HG03135 (cell line): ENCODE data around the gene ZNF474.

ENCODE experiments used
- ATAC-seq: cut with Tn5 transposase; IDR thresholded peaks from one replicate; pipeline ENCODE4 v1.9.1; 2021; ENCODE audit warnings: mild to moderate bottlenecking, moderate library complexity; ENCODE audit not compliant: unreplicated experiment

Gene ZNF474

DNA sequence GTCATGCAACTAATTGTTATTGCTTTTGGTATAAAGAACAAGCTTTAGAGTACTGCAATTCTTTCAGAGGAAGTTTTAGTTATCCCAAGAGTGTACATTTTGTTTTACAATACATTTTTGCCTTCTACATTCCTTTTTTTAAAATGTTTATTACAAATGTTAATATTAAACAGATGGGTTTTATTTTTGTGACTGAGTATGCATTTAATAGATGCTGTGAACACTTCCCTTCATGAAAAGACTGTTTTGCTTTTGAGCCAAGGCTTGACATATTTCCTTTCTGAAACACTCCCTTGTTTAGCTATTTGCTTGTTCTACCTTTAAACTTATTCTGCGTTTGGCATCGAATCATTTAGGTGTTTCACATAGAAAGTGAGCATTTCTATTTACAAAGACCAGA is 14.8 kb upstream of the ZNF474 start:
- no peak for ATAC-seq

DNA sequence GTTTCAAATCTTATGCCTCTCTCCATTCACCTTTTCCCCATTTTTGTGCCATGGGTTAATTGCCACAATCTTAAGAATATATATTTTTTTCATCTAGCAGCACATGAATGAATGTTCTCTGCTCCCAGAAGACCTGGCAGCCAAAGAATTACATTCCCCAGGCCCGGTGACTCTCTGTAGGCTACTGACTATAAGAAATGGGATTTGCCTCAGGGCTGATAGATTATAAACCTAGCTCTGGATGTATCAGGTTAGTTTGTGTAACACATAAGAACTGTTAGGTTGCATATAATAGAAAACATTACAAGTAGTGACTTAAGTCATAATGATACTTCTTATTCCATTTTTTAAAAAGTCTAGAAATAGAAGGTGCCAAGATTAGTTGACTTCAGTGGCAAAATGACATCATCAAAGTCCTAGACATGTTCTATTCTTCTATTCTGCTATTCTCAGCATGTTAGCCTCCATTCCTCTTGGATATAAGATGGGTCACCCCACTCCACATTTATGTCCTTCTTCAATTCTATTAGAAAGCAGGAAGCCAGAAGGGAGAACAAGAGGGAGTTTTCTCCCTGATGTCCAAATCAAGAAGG is 10.9 kb upstream of the ZNF474 start:
- ATAC-seq = no peak

DNA sequence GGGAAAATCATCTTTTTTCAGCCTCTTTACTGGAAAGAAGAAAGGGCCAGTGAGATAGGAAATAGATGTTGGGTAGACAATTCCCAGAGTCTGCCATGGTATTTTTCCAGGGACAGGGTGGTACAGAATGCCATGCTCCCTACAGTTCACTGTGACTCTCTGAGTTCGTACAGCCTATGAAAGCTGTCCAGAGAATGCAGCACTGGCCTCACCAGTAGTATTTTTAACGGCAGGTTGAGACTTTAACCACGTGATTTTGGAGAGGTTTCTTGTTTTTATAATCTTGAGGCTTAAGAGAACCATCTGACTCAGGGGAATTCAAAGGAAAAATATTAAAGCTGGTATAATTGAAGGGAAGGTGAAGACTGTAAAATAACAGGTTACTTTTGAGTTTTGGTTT is 10.1 kb upstream of the ZNF474 start:
- ATAC-seq = no peak

DNA sequence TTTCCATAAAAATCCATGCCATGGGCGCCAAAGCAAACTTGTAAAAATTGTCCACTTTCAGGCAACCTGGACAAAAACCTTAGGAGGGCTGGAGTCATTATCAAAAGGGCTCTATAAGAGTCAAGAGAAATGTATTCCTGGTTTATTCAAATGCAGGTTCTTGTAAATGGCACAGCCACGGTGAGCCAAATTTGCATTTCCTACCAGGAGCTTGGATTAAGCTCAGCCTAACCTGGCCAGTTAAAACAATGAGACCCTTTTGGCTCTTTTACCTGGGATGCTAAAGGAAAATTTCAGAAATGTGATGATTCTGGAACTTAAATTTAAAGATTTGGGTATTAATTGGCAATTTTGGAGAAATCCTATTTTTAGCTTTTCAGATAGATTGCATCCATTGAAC is 8.9 kb upstream of the ZNF474 start:
- ATAC-seq = no peak

DNA sequence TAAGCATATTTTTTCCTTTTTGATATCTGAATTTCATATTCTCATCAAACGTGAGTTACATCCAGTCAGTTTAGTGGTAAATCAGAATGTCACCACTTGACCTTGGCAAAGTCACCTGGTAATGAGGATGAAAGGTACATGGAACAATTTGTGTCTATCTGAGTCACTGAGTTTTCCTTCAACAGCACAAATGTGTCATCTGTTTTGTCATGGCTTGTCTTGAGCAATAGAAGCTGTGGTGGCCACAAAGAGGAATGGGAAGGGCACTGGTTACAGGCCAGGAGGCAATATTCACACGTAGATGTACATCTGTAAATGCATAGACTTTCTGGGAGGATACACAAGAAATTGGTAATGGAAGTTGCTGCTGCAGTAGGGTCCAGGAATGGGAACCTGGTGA is 8.4 kb upstream of the ZNF474 start:
- no peak for ATAC-seq

GRCh38 chr5:122121479-122122465 is 7.6 kb upstream of the ZNF474 start:
- no peak for ATAC-seq

DNA sequence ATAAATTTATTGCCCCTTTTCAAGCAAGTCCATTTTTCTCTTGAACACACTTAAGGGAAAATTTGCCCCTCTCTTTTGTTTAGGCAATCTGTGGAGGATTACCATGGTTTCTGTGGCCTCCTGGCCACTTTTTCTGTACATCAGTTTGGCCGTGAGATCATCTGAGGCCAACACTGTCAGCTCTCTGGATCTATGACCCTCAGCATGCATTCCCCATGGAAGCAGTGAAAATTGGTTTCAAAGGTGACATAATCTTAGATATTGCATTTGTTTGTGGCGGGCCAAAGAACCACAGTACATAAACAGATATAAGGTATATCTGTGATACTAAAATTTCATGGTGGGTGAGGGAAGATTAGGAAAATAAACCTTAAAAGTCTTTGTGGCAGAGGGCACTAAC is 4.6 kb upstream of the ZNF474 start:
- ATAC-seq = no peak

DNA sequence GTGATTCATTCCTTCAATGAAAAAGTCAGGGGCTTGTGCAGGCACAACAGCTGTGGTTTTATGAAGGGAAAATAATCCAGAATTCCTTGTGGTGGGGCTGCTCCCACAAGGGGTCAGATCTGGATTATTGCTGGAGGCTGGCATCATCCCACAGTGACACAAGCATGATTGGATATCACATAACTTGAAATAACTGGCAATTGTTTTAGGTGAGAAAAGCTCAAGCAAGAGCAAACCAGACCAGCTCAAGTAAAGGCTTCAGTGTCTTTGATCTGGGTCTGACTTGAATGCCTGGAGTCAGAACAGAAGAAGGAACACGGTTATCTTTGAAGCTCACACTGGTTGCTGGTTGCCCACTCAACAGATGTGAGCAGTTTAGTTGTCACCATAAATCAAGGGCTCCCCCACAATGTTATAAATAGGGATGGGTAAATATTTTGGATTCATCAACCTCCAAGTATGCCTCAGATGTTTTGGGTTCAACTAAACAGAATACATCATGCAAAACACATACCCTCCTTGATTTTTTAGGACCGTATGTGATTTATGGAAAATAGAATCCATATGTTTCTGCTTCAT is 3.1 kb upstream of the ZNF474 start:
- no peak for ATAC-seq

- no peak for ATAC-seq
These were observed 2.5 kb upstream of the ZNF474 start for GRCh38 chr5:122126756-122127321.

- ATAC-seq = no peak
These were observed 806 bp downstream of the ZNF474 start for GRCh38 chr5:122130152-122130551.

DNA sequence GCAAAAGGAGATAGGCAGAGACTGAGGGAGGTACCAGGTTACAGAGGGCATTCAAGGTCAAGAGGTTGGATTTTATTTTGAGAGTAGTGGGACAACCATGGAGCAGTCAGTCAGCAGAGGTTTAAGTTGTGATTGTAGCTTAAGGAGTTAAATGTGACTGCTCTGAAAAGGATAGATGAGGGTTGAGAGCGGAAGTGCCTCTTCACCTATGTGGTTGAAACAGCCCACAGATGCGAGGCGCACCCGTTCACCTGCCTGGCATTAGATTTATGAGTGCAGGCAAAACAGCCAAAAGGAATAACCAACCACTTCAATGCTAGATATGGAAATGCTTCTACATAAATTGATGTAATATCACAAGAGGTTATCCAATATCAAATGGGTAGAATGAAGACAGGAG is 8.4 kb downstream of the ZNF474 start:
- ATAC-seq = no peak

GRCh38 chr5:122138356-122138755 is 9.0 kb downstream of the ZNF474 start:
- ATAC-seq = no peak

DNA sequence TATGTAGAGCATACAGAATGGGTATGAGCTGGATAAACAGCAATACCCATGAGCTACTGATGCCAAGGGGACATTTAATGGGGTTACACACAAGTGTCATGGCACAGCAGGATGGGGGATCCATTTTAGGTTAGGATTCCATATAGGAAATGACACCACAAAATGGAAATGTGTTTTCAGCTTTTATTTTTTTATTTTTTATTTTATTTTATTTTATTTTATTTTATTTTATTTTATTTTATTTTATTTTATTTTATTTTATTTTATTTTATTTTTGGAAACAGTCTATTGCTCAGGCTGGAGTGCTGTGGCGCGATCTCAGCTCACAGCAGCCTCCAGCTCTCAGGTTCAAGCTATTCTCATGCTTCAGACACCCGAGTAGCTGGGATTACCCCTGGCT is 11.6 kb downstream of the ZNF474 start:
- no peak for ATAC-seq

- ATAC-seq = no peak
These were observed 12.4 kb downstream of the ZNF474 start for GRCh38 chr5:122141751-122142150.

DNA sequence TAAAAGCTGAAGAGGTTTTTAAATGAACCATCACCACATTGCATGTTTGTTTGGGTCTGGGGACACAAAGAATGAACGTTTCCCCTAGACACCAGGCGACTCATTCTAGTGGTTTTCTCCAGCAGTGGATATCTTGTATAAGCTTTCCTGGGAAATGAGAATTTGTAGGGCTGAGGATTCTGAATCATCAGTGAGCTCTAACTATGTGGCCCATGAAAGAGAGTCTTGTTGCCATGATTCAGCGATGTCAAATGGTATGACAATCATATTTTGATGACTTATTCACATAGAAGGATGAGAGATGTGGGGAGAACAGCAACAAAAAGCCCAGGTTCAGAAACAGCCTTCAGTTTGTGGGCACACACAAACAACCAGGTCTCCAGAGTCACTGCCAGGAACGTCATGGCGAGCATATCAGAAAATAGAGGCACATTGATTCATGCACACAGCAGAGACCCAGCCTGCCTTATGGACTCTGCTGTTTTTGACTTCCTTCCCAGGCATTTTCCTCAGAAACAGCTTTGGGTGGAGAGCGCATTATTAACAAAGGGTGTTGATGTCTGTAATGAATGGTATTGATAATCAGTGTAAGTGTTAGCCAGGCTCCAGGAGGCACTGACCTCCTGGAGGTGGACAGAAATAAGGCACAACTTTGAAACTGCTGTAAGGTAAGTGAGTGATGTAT is 13.3 kb downstream of the ZNF474 start:
- no peak for ATAC-seq

- no peak for ATAC-seq
These were observed 14.9 kb downstream of the ZNF474 start for GRCh38 chr5:122144236-122144635.

- no peak for ATAC-seq
These were observed 16.6 kb downstream of the ZNF474 start for GRCh38 chr5:122145906-122146305.

- ATAC-seq = no peak
These were observed 20.2 kb downstream of the ZNF474 start for GRCh38 chr5:122149321-122150090.

DNA sequence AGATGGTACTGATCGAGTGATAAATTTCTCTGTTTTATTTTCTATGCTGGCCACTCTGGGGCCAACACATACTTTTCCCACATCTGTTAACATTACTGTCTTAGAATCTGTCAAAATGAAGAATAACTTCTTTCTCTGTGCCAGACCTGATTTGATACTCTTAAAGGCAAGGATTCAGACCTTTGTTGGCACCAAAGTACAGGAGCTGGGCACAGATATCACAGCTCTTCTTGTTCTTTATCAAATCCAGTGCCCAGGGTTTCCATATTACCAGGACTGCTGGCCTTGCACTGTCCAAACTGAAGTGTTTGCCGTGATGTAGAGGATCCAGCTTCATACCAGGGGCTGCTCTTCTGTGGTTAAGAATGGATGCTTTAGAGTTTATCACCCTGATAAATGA is 20.9 kb downstream of the ZNF474 start:
- no peak for ATAC-seq

DNA sequence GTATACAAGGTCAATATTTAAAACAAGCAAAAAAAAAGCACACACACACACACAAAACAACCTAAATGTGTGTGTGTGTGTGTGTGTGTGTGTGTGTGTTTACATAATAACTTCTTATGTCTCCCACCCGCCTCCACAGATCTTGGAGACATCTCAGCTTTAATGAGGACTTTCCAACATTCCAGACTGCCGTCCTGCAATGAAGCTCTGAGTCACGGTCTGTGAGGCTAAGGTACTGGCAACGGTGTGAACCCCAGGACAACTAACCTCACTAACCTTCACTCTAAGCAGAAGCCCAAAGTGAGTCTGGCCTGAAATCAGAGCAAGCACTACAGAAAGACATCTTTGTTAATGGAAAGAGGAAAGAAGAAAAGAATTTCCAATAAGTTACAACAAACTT is 22.3 kb downstream of the ZNF474 start:
- ATAC-seq = no peak
